KG1 (cell line): ENCODE results near the gene CSRP1.
"Not testable (repeated sequence)": the region's sequence is repeated elsewhere in the genome, so short reads cannot be mapped to it uniquely, and the experiment has no call there.

Experiments used
- DNase-seq: peaks from one replicate; lab custom pipeline; 2025; lab: John Stamatoyannopoulos, UW

The CSRP1 gene

DNA sequence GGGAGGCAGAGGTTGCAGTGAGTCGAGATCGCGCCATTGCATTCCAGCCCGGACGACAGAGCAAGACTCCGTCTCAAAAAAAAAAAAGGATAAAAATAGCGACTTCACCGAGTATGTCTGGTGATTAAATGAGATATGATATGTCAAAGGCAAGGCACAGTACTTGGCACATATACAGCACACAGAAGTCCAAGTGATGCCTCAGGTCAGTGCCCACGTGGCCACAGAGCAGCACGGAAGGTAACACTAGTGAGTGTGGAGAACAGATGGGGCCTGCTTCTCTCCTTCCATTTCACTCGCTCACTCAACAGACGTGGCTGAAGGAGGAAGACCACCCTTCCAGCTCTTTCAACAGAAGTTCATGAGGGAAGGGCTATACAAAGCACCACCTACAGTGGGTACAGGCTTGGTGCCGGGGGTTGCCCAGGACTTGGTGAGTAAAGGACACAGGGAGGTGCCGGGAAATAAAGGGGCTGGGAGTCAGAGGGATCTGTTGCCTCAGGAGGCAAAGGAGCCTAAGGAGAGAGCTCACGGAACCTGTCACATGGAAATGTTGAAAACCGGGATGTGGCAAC is 8.9 kb downstream of the CSRP1 start:
- DNase-seq = no peak

DNA sequence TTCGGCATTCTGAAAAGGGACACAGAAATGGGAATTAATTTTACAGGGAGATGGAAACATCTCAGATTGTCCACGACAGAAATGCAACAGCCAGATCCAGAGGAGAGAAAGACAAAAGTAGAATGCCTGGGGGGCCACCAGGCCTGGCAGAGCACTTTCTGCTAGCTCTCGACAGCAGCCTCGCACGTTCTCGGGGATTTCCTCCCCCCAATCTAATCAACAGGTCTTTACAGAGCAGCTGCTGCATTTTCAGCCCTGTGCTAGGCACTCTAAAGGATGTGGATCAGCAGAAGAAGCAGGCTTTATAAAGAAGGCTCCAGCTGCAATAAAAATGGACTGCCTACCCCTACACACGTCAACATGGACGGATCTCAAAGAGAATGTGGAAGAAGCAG is 10.6 kb downstream of the CSRP1 start:
- no peak for DNase-seq

DNA sequence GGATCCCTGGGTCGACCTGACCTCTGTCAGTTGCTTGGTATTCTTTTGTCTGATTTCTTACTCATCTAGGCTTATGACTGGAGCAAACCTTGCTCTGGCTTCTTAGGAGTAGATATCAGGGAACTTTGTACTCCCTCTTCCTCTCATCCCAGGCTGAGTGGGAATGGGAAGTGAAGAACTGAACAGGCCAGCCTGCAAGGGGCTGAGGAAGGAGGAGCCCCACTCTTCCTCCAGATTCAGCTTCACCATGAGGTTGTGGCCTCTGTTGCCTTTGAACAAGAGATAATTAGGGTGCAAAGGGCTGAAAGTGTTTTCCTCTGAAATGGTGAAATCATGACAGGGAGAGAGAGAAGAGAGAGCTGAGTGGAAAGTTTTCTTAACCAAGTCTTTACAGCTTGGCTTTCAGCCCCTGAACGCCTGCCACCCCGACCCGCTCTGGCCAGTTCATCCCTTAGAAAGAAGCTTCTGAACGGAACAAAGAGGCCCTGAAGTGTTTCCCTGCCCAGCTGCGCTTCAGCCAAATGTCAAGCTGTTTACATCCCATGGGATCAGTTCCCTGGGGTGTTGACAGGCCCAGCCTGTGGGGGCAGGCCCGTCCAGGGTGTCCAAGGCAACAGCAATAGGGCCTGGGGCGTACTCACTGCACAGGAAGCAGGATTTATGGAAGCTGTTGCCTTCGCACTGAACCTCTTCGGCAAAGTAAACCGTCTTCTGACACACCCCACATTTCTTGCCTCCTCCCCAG is 11.2 kb downstream of the CSRP1 start:
- no peak for DNase-seq

DNA sequence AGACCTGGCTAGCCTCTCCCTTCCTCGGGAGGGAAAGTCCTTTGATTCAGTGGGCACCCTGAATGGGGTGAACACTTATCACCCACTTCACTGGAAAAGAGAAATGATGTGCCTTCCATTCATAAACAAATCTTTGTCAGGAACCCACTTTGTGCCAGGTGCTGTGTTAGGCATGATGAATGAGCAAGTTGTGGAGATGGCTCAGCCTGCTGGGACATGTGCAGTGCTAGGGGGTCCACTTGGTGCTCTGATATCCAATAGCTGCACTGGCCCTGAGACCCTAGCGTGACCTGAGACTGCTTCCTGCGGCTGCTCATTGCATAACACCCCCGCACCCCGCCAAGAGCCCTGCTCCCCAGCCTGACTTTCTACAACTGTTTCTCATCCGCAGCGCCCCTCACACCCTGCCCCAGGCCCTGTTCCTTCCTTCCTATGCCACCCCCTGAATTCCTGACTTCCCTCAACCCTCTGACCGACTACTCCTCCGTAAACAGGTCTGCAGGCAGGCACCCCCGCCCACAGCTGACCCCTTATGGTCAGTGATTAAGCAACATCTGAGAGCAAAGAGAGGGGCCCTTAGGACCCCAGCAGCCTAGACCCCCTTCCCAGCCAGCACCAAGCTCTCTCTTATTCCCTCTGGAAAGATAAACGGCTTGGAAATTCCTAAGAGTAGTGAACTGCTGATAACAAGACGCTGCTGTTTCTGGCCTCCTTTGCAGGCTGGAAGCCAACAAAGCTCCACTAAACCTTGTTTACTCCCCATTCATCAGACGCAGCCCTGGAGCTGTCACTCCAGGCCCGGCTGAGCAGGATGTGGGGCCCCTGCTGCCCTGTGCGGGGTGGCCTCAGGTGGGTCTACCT is 12.9 kb downstream of the CSRP1 start:
- no peak for DNase-seq

DNA sequence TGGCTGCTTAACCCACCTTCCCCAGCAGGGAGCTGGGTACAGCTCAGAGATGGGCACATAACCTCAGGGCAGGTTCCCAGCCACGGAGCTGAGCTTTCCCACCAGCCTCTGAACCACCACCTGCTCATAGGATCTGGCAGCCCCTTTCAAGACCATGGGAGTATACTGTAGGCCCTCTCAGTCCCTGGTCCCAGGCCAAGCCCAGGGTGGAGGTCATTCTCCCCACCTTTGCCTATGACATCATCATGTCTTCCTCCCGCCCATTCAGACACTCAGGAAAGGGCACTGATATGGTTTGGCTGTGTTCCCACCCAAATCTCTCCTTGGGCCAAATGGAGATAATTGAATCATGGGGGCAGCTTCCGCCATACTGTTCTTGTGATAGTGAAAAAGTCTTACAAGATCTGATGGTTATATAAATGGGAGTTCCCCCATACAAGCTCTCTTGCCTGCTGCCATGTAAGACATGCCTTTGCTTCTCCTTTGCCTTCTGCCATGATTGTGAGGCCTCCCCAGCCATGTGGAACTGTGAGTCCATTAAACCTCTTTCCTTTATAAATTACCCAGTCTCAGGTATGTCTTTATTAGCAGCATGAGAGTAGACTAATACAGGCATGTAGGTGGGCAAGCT is 13.8 kb downstream of the CSRP1 start:
- DNase-seq = not testable (repeated sequence)

DNA sequence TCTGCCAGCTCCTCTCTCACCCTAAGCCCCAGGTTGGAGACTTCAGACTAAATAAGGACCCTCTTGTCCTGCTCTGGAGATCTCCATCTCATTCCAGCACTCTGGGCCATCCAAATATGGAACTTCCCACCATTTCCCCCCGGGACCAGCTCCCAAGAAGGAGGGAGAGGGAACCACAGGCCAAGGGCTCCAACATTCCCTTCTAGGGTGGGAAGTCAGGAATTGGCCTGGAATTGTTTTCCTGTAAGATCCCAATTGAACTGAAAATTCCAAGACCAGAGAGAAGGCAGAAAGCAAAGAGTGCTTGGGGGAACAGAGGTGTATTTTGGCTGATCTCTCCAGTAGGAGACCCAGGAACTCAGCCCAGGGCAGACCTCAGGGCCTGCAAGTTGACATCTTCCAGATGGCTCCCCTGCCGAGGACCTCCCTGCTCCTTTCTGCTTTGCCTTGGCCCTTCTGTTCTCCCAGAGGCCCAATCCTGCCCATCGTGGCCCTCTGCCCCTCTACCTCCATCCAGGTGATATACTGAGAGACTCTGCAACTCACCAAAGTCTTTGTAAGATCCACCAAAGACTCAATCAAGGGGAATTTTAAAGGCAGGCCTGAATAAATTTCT is 14.9 kb downstream of the CSRP1 start:
- no peak for DNase-seq

DNA sequence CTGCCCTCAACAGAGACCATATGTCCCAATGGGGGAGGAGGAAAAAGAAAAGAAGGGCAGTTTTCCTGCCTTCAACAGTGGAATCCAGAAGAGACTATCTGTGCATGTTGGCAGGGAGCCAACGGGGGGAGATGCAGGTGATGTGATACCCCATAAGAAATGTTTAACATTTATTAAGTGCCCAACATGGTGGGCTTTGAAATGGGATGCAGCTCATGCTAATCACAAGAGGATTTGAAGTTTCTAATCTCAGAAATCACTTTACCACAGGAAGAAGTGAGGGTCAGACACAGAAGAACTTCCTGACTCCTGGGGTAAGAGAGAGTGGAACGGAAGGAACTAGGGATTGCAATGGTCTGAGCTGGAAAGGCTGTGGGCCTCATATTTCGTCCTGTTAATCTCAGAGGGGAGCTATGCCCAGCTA is 16.2 kb downstream of the CSRP1 start:
- DNase-seq = no peak

DNA sequence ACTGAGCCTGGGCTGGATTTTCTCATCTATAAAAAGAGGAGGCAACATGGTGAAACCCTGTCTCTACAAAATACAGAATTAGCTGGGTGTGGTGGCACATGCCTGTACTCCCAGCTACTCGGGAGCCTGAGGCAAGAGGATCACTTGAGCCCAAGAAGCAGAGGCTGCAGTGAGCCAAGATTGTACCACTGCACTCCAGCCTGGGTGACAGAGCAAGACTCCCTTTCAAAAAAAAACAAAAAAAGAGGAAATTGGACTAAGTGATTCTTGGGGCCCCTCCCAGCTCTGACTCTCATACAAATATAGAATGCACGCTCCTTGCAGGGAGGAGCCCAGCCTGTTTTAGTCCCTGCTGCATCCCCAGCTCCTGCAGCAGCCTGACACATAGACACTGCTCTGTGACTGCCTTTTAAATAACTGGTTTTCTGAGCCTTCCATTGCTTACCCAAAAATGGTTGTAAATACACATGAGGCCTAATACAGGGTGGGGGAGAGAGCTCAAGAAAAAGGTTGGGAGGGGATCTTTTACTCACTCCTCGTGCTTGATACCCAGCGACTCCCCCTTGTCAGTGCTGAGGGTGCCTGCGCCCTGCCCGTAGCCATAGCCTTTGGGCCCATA is 17.2 kb downstream of the CSRP1 start:
- no peak for DNase-seq

DNA sequence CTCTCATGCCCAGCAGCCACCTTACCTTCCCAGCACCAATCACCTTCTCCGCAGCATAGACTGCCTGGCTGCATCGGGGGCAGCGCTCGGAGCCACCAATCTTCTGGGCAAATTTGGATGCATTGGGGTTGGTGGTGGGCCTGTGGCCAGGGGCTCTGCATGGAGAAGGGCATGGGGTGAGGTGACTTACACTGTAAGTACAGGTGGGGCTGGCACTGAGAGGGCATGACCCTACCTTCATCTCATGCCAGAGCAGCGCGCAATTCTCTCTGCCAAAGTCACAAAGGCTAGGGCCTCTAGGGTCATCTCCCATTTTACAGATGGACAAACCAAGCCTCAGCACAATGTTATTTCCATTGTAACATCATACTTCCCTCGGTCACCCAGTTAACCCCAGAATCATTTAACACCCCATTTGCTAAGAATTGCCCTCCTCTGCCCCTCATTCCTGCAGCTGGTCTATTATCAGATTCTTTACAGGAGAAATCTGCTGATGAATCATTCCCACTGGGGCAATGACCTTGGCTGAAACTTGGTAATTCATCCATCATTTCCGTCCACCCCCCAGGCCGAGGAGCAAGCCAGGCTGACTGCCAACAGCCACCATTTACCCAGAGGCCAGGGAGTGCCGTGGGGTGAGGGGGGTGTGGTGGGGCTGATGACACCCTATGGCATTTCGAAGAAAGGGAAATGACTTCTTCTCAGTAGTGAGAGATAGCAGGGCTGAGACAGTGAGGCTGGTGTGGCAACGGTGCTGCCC is 17.9 kb downstream of the CSRP1 start:
- DNase-seq = no peak

DNA sequence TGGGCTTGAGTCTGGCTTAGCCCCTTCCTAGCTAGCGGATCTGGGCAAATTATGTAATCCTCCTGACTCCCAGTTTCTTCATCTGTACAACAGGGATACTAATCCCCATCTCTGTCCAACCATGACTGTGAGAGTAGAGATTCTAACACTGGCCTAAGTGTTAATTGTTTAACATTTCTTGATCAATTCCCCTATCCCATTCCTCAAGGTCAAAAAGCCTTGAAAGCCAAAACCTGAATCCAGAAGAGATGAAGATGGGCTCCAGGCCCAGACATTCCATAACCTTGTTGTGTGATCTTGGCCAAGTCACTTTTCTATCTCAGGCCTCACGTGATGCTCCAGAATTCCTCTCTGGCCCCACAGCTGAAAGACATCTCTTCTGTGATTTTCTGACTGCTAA is 19.2 kb downstream of the CSRP1 start:
- no peak for DNase-seq

DNA sequence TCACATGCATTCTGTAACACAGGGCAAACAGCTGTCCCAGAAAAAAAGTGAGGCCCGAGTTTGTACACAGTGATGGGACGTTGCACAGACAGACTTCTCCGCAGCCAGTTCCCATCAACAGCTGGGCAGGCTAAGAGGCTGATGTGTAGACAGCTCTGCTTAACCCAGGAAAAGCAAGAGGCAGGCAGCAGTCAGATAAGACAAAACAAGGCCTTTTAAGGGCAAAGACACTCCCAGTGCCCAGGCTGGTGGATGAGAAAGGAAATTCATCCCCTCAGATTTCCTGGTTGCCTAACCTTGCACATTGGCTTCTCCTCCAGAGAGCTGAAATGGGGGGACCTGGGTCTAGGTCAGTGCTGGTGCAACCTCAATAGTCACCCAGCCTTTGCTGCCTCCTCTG is 20.7 kb downstream of the CSRP1 start:
- DNase-seq = no peak

DNA sequence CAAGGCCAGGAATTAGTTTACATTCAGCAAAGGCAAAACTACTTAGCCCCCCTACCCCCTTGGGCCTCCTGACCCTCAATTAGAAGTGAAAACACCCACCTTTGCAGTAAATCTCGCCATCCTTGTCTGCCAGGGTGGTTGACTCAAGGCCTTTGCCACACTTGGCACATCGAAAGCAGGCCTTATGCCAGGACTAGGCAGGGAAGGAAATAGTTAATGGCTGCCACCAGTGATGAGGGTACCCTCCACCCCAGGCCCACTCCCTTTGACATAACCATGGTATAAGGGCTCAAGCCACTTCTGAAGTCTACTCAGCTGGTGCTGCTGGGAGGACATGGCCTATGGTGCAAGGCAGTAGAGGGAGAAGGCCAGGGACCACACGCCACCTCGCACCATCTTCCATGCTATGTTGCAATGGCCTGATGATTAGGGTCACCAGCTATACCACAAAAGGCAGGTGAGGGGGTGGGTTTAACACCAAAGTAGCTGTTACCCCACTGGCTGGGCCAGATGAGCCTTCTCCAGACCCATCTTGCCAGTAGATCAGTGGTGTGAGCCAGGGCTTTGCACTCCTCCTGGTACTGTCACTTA is 21.6 kb downstream of the CSRP1 start:
- no peak for DNase-seq

DNA sequence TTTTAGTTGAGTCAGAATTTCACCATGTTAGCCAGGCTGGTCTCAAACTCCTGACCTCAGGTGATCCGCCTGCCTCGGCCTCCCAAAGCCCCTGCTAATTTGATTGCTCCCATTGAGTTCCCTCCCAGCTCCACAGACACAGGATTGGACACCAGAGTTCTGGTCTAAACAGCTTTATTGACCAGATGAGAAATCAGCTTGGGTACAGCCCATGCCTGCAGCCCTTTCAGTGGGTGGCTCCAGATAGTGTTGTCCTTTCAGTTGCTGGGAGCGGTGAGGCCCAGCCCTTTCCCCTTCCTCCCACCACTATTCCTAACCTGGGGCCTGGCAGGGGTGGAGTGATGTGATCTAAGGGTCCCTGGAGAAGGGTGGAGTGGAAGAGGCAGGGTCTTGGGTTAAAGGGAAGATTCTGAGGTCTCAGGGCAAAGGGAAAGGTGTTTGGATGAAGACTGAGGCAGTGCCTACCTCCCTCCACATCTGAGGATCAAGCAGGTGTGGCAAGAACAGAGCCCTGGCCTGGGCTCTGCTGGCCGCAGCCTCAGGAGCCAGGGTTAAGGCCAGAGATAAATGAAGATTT is 23.5 kb downstream of the CSRP1 start:
- DNase-seq = no peak

DNA sequence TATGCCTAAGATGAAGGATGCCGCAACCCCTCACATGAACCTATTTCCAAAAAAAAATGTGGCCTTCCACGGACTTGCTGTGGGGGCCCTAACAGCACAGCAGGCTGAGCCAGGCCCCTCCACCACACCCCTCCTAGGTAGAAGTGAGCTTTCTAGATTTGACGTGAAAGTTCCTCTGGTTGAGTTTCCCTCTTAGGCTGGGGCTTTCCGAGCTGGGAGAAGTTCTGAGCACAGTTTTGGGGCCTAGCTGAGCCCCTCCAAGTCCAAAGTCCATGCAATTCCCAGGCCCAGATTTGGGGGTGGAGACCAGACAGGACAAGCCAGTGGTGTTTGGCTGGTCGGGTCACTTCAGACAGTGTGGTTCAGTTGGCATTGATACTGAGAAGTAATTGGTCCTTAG is 24.2 kb downstream of the CSRP1 start:
- DNase-seq = no peak

DNA sequence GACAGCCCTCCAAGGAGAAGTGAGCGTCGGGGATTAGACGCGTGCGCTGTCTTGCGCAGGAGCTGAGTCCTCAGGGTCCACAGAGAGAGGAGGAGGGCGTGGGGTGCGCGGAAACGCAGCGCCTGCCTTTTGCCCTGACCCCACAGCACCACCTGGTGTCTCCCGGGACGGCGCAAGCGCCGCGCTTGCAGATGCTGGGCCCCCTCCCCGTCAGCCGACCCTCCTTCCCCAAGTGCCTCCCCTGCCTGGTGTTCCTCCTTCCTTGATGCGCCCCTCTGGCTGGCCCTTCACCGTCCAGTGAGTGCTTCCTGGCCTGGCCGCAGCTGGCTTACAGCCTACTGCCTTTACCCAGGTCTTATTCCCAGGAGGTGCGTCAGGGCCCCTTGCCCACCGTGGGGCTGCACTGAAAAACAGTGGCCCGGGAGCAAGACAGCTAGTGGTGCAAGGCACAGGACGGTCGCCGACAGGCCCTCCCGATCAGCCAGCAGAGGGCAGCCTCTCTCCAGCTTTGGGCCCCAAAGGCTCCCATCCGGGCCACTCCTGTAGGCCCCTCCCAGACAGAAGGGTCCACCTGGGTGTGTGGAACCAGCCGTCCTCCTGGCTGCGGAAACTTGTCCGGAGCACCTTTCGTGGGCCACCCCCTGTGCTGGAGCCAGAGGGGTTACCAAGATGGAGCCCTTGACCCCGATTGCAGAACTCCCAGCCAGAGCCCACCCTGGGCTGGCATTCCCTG is 25.0 kb downstream of the CSRP1 start:
- peak; percentile 34 for DNase-seq

DNA sequence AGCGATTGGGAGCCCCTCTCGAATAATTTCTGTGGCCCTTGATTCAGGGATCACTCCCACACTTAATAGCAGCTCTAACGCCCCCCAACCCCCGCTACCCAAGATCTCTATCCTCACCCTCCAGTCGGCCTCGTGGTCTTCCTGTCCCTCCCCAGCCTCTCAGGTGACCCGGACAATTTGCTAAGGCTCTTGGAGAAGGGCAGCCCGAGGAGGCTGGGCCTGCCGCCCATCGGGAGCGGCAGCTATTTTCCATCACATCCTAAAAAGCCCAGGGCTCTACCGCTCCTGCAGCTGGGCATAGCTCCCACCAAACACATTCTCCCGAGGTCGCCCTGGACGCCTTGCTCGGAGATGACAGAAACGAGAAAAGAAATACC is 25.9 kb downstream of the CSRP1 start:
- no peak for DNase-seq

DNA sequence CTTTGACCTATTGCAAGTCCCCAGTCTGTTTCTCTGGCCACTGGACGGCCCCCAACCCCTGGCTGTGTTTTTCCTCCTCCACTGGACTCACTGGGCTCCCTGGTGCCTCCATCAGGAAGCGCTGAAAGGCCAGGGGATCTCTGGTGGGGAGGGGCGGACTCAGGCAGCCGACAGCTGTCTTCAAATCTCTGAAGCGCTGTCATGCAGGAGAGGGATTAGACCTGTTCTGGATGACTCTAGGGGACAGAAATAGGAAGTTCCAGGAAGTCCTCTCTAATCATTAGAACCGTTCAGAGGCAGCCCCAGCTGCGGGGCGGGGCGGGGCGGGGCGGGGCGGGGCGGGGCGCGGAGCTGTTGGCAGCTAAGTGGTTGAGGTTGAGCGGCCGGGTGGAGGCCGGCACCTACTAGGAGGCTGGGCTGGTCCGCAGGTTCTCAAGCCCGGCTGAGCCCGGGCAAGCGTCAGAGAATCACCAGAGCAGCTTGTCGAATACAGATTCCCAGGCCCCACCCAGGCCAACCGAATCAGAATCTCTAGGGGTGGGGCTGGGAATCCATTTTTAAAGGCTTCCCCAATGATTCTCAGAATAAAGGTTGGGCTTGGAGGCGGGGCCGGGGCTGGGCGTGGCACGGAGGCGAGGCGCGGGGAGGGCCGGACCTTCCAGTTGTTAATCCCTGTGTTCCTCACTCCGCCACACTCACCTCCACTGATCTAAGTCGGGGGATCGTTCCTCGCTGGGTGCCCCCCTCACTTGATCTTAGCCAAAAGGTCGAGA is 26.5 kb downstream of the CSRP1 start:
- DNase-seq = no peak

DNA sequence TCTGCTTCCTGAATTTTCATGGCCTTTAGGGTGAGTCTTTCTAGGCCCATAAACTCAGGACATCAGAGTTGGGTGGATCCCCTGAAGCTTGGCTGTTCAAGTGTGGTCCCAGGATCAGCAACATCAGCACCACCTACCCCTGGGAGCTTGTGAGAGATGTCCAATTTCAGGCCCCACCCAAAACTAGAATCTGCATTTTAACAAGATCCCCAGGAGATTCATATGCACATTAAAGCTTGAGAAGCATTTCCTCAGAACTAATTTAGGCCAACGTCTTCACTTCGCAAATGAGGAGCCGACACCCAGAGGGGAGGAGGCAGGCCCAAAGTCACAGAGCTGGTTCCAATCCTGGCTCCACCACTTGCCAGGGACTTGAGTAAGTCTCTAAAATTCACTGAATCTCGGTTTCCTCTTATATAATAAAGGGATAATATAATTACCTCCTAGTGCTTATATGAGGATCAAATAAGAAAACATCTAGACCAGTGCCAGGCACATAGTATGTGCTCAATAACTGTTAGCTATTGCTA is 27.7 kb downstream of the CSRP1 start:
- no peak for DNase-seq
